ENCODE measurements around the gene SFT2D3.

DNA sequence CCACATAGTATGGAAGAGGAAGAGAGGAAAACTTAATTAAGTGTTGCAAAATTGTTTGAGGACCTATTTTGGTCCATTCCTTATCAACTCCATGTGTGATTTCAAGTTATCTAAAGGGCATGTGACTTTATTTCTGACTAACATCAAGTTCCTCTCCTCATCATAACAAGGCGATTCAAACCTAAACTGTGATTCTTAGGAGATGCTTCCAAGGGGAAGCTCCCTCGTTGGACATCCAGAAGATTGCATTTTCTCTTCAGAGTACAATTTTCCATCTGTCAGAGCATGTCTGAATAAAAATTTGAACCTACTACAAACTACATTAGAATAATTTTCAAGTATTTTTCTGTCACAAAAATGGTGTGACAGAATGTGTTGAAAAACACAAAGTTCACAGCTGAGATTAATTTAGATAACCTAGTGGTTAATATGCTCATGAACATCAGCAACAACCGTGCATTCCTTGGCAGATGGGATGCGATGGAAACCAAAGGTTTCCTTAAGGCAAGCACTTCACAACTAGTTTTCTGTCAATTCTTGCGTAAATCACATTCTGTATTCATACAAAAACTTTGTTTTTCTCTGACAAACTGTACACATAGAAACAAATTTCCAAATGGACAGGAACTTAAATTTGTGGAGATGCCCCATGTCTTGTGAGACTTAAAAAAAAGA is 4.2 kb downstream of the SFT2D3 start:
- TF ChIP-seq, protein P1, sequence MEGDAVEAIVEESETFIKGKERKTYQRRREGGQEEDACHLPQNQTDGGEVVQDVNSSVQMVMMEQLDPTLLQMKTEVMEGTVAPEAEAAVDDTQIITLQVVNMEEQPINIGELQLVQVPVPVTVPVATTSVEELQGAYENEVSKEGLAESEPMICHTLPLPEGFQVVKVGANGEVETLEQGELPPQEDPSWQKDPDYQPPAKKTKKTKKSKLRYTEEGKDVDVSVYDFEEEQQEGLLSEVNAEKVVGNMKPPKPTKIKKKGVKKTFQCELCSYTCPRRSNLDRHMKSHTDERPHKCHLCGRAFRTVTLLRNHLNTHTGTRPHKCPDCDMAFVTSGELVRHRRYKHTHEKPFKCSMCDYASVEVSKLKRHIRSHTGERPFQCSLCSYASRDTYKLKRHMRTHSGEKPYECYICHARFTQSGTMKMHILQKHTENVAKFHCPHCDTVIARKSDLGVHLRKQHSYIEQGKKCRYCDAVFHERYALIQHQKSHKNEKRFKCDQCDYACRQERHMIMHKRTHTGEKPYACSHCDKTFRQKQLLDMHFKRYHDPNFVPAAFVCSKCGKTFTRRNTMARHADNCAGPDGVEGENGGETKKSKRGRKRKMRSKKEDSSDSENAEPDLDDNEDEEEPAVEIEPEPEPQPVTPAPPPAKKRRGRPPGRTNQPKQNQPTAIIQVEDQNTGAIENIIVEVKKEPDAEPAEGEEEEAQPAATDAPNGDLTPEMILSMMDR (IDR thresholded peaks at IDR 0.05), result no peak
- TF ChIP-seq ZFX (IDR thresholded peaks at IDR 0.05; ENCODE audit: borderline replicate concordance), result no peak

Measured in 22Rv1 (cell line).